ENCODE results near the gene FAM107B.

FAM107B gene

GRCh38 chr10:14572811-14573210, 201.9 kb downstream of the FAM107B start:
- no peak for DNase-seq

GRCh38 chr10:14571866-14572507, 202.7 kb downstream of the FAM107B start:
- peak in 1 of 2 experiments; percentile 17 for DNase-seq

DNA sequence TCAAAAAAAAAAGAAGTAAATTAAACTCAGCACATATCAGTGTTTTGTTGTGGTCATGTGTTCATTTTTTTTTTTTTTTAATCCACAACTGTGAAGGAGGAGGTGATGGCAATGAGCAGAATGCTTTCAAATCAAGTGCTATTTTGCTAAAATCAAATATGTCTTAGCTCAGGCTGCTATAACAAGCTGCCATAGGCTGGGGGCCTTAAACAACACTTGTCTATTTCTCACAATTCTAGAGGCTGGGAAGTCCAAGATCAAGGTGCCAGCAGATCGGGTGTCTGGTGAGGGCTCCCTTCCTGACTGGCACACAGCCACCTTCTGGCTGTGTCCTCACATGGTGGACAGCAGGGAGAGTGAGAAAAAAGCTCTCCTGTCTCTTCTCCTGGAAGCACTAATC, 203.9 kb downstream of the FAM107B start:
- DNase-seq = no peak

- DNase-seq = no peak
Measured at GRCh38 chr10:14569274-14570060, 205.2 kb downstream of the FAM107B start.

GRCh38 chr10:14567421-14567820, 207.3 kb downstream of the FAM107B start:
- DNase-seq = no peak

DNA sequence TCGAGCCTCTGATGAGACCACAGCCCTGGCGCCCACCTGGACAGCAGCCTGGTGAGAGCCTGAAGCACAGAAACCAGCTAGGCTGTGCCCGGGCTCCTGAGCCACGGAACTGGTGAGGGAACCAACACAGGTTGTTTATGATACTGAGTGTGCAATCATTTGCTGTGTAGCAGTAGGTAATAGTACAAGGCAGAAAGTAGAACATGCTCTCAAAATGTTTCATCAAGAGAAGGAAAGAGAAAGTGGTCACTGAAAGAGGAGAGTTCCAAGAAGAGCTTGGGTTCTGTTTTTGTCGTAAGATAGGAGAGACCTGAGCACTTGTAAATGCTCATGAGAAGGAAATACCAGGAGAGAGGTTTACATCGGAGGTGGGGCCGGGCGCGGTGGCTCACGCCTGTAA, 208.2 kb downstream of the FAM107B start:
- DNase-seq = no peak

DNA sequence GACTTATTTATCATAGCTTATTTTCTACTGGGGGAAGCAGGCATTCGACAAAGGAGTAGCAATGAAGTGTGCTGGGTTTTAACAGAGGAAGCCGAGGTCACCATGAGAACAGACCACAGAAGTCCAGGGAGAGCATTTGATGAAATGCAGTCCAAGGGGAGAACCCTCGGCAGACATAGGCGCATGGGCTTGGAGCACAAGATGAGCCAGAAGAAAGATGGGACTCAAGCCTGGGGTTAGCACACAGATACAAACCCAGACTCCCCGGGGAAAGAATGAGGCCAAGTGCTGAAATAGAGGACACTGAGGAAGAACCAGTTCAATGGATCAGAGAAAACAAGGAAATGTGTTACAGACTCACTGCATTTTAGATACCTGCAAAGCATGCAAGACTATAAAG, 209.5 kb downstream of the FAM107B start:
- peak; percentile 36 to 61 for DNase-seq

DNA sequence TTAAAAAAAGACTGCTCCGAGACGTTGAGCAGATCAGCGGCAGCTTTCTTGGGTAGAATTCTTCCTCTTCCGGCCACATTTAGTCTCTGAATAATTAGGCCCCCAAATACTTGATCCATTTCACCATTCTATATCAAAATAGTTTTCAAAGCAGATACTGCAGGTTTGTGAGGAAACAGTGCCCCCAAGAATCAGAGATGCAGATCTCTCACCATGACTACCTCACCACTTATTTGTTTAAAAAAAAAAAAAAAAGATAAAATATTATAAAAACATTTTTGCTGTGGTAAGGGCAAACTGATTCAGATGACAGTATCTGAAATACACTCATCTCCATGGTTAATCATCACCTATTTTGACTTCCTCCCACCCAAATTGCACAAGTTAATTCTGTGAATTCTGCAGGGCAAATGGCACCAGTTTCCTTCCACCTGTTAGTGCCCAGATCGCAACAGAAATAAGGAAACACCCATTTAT, 210.4 kb downstream of the FAM107B start:
- peak; percentile 78 to 85 for DNase-seq

DNA sequence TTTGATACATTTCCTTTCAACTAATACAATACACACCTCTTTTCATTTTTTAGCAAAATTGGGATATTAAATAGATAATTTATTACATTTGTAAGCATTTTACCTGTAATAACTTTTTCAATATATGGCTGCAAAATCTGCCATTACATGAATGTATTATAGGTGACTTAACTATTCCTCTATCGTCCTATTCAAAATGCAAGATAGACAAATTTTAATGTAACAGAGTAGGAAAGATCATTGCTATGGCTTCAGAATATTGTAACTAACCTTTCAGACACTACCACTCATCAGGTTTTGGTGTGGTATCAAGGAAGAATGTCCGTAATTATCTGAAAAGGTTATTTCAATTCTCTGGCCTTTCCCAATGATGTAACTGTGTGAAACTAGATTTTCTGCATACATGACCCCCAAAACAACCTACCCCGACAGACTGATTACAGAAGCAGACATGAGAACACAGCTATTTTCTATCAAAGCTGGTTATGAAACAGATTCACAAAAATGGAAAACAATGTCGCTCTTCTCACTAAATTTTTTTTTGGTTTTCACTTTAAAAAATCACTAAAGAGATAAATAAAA, 211.2 kb downstream of the FAM107B start:
- DNase-seq = no peak

DNA sequence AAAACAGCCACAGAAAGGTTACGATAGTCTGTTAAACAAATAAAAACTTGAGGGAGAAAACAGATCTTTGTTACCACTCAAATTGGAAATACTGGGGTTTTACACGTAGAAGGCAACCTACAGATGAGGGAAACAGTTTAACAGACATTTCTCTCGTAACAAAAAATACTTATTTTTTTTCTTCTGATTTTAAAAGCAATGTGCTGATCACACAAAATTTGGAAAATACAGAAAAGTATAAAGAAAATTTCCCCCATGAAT, 211.7 kb downstream of the FAM107B start:
- DNase-seq = no peak

DNA sequence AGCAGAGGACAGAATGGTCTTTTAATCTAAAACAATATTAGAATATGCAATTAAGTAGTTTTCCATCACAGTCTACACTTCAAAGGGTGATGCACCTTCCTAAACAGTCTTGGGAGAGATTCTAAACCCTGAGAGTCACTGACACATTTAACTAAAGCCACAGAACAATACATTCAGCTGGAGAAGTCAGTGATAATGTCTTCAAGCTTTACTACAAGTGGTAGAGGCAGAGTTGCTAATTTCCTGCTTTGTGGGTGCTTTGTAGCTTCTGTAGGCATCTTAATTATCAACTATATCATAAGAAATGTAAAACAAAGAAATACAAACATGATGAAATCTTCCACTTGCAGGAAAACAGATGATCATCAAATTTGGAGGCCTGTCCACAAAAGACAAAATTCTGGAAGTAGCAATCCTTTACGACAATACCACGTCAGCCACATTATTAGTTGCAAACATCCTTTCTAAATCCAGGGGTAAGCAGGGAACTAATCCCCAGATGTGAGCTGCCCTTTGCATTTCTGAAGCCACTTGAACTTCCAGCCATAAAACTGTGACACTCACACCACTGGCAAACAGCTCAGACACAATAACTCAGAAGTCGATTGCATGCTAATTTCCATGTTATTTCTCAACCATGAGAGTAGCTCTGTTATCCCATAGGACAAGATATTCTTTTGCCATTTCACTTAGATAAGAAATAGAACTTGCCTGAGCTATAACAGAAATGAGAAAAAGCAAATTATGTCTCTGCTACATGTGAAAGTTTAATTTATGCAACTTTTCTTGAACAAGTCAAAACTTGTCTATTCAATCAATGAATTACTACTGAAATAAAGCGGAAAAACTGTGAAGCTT, 212.2 kb downstream of the FAM107B start:
- DNase-seq = peak in 1 of 2 experiments; percentile 35

DNA sequence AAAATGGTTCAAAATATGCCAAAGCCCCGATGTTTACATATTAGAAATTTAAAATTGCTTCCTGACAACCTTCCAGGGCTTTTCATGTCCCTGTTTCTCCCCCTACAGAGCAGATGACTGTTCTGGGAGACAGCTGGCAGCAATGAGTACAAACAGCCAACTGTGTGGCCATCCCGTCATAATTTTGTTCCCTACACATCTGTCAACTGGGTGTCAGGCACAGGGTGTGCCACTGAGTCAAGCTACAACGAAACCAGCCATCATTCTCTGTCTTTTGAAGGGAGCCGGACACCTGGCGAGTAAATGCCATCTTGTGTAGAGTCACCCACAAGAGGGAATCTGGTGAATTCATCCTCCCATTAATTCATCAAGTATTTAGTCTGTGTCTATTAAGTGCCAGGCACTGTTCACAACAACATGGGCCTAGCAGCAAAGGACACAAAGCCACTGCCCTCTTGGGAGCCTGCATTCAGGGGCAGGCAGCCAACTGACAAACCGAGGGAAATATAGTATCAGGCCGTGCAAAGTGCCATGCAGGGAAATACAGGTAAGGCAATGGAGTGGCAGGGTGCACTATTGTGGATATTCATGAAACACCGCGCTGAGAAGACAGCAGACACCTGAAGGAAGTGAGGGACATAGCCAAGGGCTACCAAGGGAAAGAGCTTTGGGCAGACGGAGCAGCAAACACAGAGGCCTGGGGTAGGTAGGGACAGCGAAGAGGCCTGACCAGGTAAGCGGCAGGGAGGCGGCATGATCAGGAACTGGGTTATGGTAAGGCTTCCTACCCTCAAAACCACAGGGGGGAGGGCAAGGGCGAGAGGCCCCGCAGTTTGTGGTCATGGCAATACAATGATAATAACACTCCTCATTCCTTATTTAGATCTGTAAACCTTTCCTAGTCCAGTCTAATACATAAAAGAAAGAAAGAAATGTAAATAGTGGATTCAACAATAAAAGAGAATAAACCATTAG, 213.6 kb downstream of the FAM107B start:
- no peak for DNase-seq

- DNase-seq = peak; percentile 87
Measured at GRCh38 chr10:14560274-14560673, 214.4 kb downstream of the FAM107B start.

- DNase-seq = no peak
Measured at GRCh38 chr10:14558025-14558424, 216.7 kb downstream of the FAM107B start.

DNA sequence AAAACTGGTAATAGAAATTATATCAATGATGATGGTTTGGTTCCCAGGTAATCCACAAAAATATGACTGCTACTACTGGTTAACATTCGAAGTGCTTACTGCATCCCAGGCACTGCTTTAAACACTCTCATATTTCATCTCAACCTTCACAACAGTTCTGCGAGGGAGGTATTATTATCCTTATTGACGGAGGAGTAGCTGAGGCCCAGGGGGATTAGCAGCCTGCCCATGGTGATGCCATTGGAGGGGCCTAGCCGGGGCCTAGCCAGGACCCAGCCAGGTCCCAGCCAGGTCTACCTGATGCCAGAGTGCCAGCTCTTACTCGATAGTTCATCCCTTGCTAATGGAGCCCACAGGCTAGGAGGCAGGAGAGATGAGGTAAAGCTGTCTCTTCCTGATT, 217.1 kb downstream of the FAM107B start:
- DNase-seq = no peak

DNA sequence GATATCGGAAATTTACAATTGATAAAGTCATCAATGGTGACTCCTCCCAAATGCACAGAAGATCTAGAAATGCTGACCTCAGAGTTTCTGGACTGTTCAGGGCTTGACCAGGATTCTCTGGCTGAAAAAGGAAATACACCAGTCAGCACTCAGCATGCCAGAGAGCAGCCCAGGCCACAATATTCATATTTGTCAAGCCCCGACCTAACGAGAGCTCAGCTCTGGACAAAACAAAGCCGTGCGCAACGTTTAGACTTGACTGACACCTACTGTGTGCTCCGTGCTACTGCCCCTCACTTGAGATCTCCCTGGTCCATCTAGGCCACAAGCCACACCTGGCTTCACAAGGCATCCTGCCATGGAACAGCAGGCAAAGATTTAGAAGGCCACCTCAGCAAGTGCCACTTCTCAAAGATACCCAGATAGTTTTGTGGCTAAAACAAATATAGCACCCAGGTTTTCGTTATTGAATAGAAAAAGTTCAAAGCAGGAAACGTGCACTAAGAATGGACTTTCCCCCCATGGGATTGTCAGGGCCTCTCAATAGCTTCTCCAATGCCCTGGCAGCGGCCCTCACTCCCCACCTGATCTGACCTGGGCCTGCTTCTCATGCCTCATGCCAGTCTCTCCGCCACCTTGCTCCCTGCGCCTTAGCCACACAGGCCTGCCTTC, 218.3 kb downstream of the FAM107B start:
- no peak for DNase-seq

DNA sequence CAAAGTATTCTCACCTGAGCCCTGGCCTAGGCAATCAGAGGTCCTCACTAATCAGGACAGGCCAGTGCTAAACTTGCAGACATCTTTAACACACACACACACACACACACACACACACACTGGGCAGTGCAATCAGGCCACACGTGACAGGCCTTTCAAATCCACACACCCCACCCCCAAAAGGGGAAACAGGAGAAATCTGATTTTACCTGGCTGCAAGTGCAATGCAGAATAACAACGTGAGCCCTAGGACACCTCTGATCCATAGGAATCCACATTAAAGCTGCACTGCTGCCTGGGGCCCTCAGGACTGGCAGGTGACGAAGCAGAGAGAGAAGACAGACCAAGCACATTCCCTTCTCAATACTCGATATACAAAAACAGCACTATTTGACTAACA, 218.9 kb downstream of the FAM107B start:
- no peak for DNase-seq

DNA sequence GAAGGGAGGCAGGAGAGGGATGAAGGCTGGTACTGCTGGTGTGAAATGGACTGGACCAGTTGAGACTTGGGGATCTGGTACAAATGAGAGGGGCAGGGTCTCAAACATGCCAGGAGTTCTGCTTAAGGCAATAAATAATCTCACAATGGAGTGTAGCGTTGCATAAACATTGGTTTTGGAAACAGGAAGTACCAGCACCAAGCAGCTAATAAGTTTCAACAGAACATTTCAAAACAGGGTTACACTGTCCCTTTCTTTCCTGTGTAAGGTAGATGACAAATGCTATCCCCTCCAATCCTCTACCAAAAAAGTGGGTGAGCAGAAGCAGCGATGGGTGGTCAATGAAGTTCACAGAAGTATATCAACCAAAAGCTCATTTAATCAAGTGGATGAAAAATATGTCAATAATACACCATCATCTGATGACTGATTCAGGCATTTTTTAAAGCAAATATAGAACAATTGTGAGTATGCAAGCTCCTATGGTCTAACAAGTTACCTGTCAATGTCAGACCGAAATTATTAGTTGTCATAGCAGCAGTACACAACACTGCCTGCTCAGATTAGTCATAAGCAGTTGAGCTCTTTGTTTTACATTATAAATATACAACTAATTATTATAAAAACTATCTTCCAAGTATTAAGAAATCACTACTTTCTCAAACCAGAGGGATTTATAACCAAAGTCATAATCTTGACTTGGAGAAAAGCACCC, 220.0 kb downstream of the FAM107B start:
- DNase-seq = peak; percentile 64 to 74

DNA sequence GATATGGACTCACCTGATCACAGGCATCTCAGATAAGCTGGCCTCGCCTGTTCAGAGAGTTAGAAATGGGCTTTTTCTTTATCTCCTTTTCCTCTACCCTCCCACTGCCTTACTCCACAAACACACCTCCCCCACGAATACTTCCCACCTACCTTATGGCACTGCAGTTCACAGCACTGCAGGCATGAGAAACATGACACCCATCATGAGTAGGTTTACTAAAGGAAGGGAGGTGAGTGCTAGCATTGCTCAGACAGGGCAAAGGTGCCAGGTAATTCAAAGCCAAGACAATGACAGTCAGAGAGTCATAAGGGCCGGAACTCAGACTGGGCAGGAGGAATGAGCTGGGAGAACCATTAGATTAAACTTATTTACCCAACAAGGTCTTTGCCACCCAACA, 220.6 kb downstream of the FAM107B start:
- no peak for DNase-seq

DNA sequence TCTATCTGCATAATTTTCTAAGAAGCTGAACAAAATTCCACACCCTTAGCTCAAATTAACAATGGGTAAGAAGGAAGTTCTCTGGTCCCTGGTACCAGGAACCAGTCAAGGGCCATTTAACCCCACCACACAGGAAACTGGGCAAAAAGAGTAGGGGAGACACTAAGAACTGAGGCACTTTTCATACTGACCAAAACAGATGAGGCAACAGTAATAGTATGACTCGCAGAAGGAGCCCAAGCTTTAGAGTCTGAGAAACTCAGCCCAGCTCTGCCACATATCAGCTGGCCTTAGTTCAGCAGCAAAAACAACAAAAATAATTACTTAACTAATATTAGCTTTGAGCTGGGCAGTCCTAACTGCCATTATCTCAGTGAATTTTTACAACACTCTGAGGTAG, 221.2 kb downstream of the FAM107B start:
- peak; percentile 40 to 51 for DNase-seq

DNA sequence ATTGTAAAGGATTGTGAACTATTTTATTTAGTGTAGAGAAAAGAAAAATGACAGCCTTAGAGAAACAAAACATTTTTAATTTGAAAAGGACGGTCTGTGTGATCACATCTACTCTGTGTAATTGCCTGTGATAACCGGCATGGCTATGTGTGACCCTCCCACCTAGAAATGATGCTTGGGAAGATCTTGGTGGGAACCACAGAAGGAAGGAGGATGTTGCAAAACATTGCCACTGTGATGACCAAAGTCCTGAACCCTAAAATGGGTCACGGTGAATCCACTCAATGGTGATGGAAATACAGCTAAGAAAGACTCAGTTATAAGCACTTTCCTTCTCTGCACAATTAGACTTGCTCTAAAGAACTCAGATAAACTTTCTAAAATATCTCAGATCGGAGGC, 222.7 kb downstream of the FAM107B start:
- no peak for DNase-seq
